Breast epithelium (tissue), 3 donors: Measurements from ENCODE around the gene AAR2.

Experiments
- POLR2A ChIP-seq: fragments of 450-650 bp; IDR thresholded peaks from one replicate; pipeline ENCODE4 v1.6.1; 2016; ENCODE audit warnings: antibody characterized with exemption, mild to moderate bottlenecking, moderate library complexity
- TF ChIP-seq, protein P1 (sequence below), 3 donors: fragments of 450-650 bp; IDR thresholded peaks; one replicate each; pipeline ENCODE4 v1.5.1; 2016 to 2017; ENCODE audit warnings: antibody characterized with exemption in 3 of 3, mild to moderate bottlenecking in 3 of 3, moderate library complexity in 3 of 3

DNA sequence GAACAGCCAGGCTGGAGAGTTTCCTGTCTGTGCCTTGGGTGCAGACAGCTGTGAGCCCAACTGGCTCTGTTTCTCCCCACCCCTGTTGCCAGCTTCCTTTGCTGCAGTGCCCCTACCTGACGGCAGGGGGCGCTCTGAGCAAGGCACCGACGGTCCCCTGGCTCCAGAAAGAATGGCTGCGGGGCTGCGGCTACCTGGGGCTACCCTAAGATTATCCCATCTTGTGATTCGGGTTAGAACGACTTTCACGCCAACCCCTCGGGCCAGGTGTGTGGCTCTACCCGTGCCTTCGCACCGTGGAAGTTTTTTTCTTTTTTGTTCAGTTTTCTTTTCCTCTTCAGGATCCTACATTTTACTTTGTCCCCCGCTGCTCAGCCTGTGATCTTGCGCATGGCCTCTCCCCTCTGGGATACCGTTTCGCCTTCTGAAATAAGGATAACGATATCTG is 33.4 kb upstream of the AAR2 start:
- TF ChIP-seq, protein P1, sequence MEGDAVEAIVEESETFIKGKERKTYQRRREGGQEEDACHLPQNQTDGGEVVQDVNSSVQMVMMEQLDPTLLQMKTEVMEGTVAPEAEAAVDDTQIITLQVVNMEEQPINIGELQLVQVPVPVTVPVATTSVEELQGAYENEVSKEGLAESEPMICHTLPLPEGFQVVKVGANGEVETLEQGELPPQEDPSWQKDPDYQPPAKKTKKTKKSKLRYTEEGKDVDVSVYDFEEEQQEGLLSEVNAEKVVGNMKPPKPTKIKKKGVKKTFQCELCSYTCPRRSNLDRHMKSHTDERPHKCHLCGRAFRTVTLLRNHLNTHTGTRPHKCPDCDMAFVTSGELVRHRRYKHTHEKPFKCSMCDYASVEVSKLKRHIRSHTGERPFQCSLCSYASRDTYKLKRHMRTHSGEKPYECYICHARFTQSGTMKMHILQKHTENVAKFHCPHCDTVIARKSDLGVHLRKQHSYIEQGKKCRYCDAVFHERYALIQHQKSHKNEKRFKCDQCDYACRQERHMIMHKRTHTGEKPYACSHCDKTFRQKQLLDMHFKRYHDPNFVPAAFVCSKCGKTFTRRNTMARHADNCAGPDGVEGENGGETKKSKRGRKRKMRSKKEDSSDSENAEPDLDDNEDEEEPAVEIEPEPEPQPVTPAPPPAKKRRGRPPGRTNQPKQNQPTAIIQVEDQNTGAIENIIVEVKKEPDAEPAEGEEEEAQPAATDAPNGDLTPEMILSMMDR (IDR thresholded peaks at IDR 0.05): peak; percentile 58 to 91 (median 89)
- no peak for TF ChIP-seq POLR2A
